ENCODE results near the gene ZNF362. TPM values are rescaled to one million over a fixed set of nuclear protein-coding genes. Genes with fewer than 3 reads are reported as not detected.

The ZNF362 gene
- total RNA-seq (20.2 TPM), polyA plus RNA-seq (10 to 100 TPM; 12.2 to 21.7 (median 14.0) TPM)

- peaks cover 11% of the 10 kb centered on the region for H3K36me3 Mint-ChIP-seq
- H3K27me3 ChIP-seq (ENCODE audit: control insufficient read depth, insufficient read depth, low read length), result no peaks in the 10 kb centered on the region
- H3K4me3 ChIP-seq (ENCODE audit: low read depth, low read length), result peak within 1 kb of the TSS; percentile 85
- peak within 1 kb of the TSS; percentile 97 to 99 (median 98) for H3K4me3 Mint-ChIP-seq
- peak; percentile 50 to 79 (median 70) for DNase-seq
- peaks cover 0 to 47% (median 34%) of the 10 kb centered on the region in 4 donors for H3K4me1 Mint-ChIP-seq
- peak within 1 kb of the TSS; percentile 94 to 97 (median 97) for H3K27ac Mint-ChIP-seq
- ATAC-seq (ENCODE audit: low read depth in 2 of 2), result peak; percentile 79 to 83
- no peaks in the 10 kb centered on the region for H3K9me3 Mint-ChIP-seq
- H3K27ac ChIP-seq (ENCODE audit: insufficient read depth, low read length, poor library complexity, severe bottlenecking), result peak within 1 kb of the TSS; percentile 51
- H3K36me3 ChIP-seq (ENCODE audit: control insufficient read depth, insufficient read depth, low read length), result no peaks in the 10 kb centered on the region
- peaks cover 4% of the 10 kb centered on the region for H3K27me3 Mint-ChIP-seq
- peaks cover 22% of the 10 kb centered on the region for H3K4me1 ChIP-seq (ENCODE audit: control insufficient read depth, insufficient read depth, low read length, poor library complexity, severe bottlenecking)
- no peaks in the 10 kb centered on the region for H3K9me3 ChIP-seq (ENCODE audit: control insufficient read depth in 2 of 2, low read length in 2 of 2)
Observed at GRCh38 chr1:33256471-33257206, at the start of gene ZNF362. Gene ZNF362 (plus strand): TSS chr1:33256492. CDS start chr1:33270575, 14,083 bp downstream.

GRCh38 chr1:33211972-33212371, 44.3 kb upstream of the ZNF362 start:
- Mint-ChIP-seq H3K4me3 (no peak overlapping the region), H3K9me3 (peaks cover 0 to 5% (median 0%) of the 10 kb centered on the region in 7 donors), H3K27ac (no peak overlapping the region), H3K4me1 (no peaks in the 10 kb centered on the region), H3K27me3 (peaks cover 34% of the 10 kb centered on the region), H3K36me3 (no peaks in the 10 kb centered on the region)
- H3K4me3 ChIP-seq (ENCODE audit: low read depth, low read length), result no peak overlapping the region
- no peaks in the 10 kb centered on the region for H3K36me3 ChIP-seq (ENCODE audit: control insufficient read depth, insufficient read depth, low read length)
- ATAC-seq (ENCODE audit: low read depth in 2 of 2) (no peak), DNase-seq (no peak)
- no peaks in the 10 kb centered on the region for H3K9me3 ChIP-seq (ENCODE audit: control insufficient read depth in 2 of 2, low read length in 2 of 2)
- H3K27me3 ChIP-seq (ENCODE audit: control insufficient read depth, insufficient read depth, low read length), result peaks cover 6% of the 10 kb centered on the region
- no peaks in the 10 kb centered on the region for H3K4me1 ChIP-seq (ENCODE audit: control insufficient read depth, insufficient read depth, low read length, poor library complexity, severe bottlenecking)
- H3K27ac ChIP-seq (ENCODE audit: insufficient read depth, low read length, poor library complexity, severe bottlenecking), result no peak overlapping the region

GRCh38 chr1:33219886-33220661, 36.2 kb upstream of the ZNF362 start:
- Mint-ChIP-seq H3K27me3 (peaks cover 36% of the 10 kb centered on the region), H3K27ac (no peak overlapping the region), H3K36me3 (no peaks in the 10 kb centered on the region), H3K4me3 (no peak overlapping the region), H3K9me3 (peaks cover 3 to 17% (median 10%) of the 10 kb centered on the region in 7 donors), H3K4me1 (no peaks in the 10 kb centered on the region)
- no peak overlapping the region for H3K27ac ChIP-seq (ENCODE audit: insufficient read depth, low read length, poor library complexity, severe bottlenecking)
- no peak for DNase-seq
- no peaks in the 10 kb centered on the region for H3K4me1 ChIP-seq (ENCODE audit: control insufficient read depth, insufficient read depth, low read length, poor library complexity, severe bottlenecking)
- no peak for ATAC-seq (ENCODE audit: low read depth in 2 of 2)
- H3K27me3 ChIP-seq (ENCODE audit: control insufficient read depth, insufficient read depth, low read length), result peaks cover 5% of the 10 kb centered on the region
- peaks cover 7 to 17% of the 10 kb centered on the region in 2 experiments for H3K9me3 ChIP-seq (ENCODE audit: control insufficient read depth in 2 of 2, low read length in 2 of 2)
- no peak overlapping the region for H3K4me3 ChIP-seq (ENCODE audit: low read depth, low read length)
- no peaks in the 10 kb centered on the region for H3K36me3 ChIP-seq (ENCODE audit: control insufficient read depth, insufficient read depth, low read length)

- H3K4me3 Mint-ChIP-seq, result no peak overlapping the region
- no peak overlapping the region for H3K27ac ChIP-seq (ENCODE audit: insufficient read depth, low read length, poor library complexity, severe bottlenecking)
- ATAC-seq (ENCODE audit: low read depth in 2 of 2), result no peak
Observed at GRCh38 chr1:33220676-33221384, 35.5 kb upstream of the ZNF362 start.

GRCh38 chr1:33221385-33221758, 34.9 kb upstream of the ZNF362 start:
- Mint-ChIP-seq H3K27me3 (peaks cover 36% of the 10 kb centered on the region), H3K36me3 (no peaks in the 10 kb centered on the region), H3K4me1 (no peaks in the 10 kb centered on the region), H3K27ac (no peak overlapping the region), H3K9me3 (peaks cover 3 to 17% (median 13%) of the 10 kb centered on the region in 7 donors), H3K4me3 (no peak overlapping the region)
- ATAC-seq (ENCODE audit: low read depth in 2 of 2) (no peak), DNase-seq (no peak)
- H3K4me1 ChIP-seq (ENCODE audit: control insufficient read depth, insufficient read depth, low read length, poor library complexity, severe bottlenecking), result no peaks in the 10 kb centered on the region
- no peak overlapping the region for H3K27ac ChIP-seq (ENCODE audit: insufficient read depth, low read length, poor library complexity, severe bottlenecking)
- no peak overlapping the region for H3K4me3 ChIP-seq (ENCODE audit: low read depth, low read length)
- peaks cover 7 to 20% of the 10 kb centered on the region in 2 experiments for H3K9me3 ChIP-seq (ENCODE audit: control insufficient read depth in 2 of 2, low read length in 2 of 2)
- H3K27me3 ChIP-seq (ENCODE audit: control insufficient read depth, insufficient read depth, low read length), result peaks cover 5% of the 10 kb centered on the region
- H3K36me3 ChIP-seq (ENCODE audit: control insufficient read depth, insufficient read depth, low read length), result no peaks in the 10 kb centered on the region

More at GRCh38 chr1:33220676-33221384, 35.5 kb upstream of the ZNF362 start:
- no peaks in the 10 kb centered on the region for H3K4me1 Mint-ChIP-seq
- no peak for DNase-seq
- H3K9me3 Mint-ChIP-seq, result peaks cover 3 to 17% (median 13%) of the 10 kb centered on the region in 7 donors
- Histone ChIP-seq H3K4me3 (ENCODE audit: low read depth, low read length) (no peak overlapping the region), H3K9me3 (ENCODE audit: control insufficient read depth in 2 of 2, low read length in 2 of 2) (peaks cover 7 to 20% of the 10 kb centered on the region in 2 experiments), H3K4me1 (ENCODE audit: control insufficient read depth, insufficient read depth, low read length, poor library complexity, severe bottlenecking) (no peaks in the 10 kb centered on the region), H3K27me3 (ENCODE audit: control insufficient read depth, insufficient read depth, low read length) (peaks cover 5% of the 10 kb centered on the region), H3K36me3 (ENCODE audit: control insufficient read depth, insufficient read depth, low read length) (no peaks in the 10 kb centered on the region)
- no peak overlapping the region for H3K27ac Mint-ChIP-seq
- H3K27me3 Mint-ChIP-seq, result peaks cover 36% of the 10 kb centered on the region
- H3K36me3 Mint-ChIP-seq, result no peaks in the 10 kb centered on the region

- peaks cover 5% of the 10 kb centered on the region for H3K27me3 ChIP-seq (ENCODE audit: control insufficient read depth, insufficient read depth, low read length)
- peaks cover 40% of the 10 kb centered on the region for H3K27me3 Mint-ChIP-seq
- H3K9me3 ChIP-seq (ENCODE audit: control insufficient read depth in 2 of 2, low read length in 2 of 2), result peaks cover 7 to 20% of the 10 kb centered on the region in 2 experiments
- peaks cover 3 to 17% (median 13%) of the 10 kb centered on the region in 7 donors for H3K9me3 Mint-ChIP-seq
- H3K4me1 ChIP-seq (ENCODE audit: control insufficient read depth, insufficient read depth, low read length, poor library complexity, severe bottlenecking), result no peaks in the 10 kb centered on the region
- no peak overlapping the region for H3K27ac Mint-ChIP-seq
- H3K27ac ChIP-seq (ENCODE audit: insufficient read depth, low read length, poor library complexity, severe bottlenecking), result no peak overlapping the region
- no peaks in the 10 kb centered on the region for H3K36me3 ChIP-seq (ENCODE audit: control insufficient read depth, insufficient read depth, low read length)
- H3K4me3 ChIP-seq (ENCODE audit: low read depth, low read length), result no peak overlapping the region
- H3K36me3 Mint-ChIP-seq, result no peaks in the 10 kb centered on the region
- H3K4me1 Mint-ChIP-seq, result no peaks in the 10 kb centered on the region
- ATAC-seq (ENCODE audit: low read depth in 2 of 2) (no peak), DNase-seq (no peak)
- H3K4me3 Mint-ChIP-seq, result no peak overlapping the region
Observed at GRCh38 chr1:33222381-33222780, 33.9 kb upstream of the ZNF362 start.

GRCh38 chr1:33224166-33224707, 32.1 kb upstream of the ZNF362 start:
- no peak overlapping the region for H3K27ac ChIP-seq (ENCODE audit: insufficient read depth, low read length, poor library complexity, severe bottlenecking)
- peaks cover 3% of the 10 kb centered on the region for H3K36me3 Mint-ChIP-seq
- no peaks in the 10 kb centered on the region for H3K4me1 Mint-ChIP-seq
- no peak overlapping the region for H3K4me3 Mint-ChIP-seq
- peaks cover 7 to 20% of the 10 kb centered on the region in 2 experiments for H3K9me3 ChIP-seq (ENCODE audit: control insufficient read depth in 2 of 2, low read length in 2 of 2)
- ATAC-seq (ENCODE audit: low read depth in 2 of 2) (no peak), DNase-seq (no peak)
- peaks cover 9% of the 10 kb centered on the region for H3K27me3 ChIP-seq (ENCODE audit: control insufficient read depth, insufficient read depth, low read length)
- H3K9me3 Mint-ChIP-seq, result peaks cover 3 to 17% (median 14%) of the 10 kb centered on the region in 7 donors
- no peaks in the 10 kb centered on the region for H3K36me3 ChIP-seq (ENCODE audit: control insufficient read depth, insufficient read depth, low read length)
- peaks cover 41% of the 10 kb centered on the region for H3K27me3 Mint-ChIP-seq
- H3K4me3 ChIP-seq (ENCODE audit: low read depth, low read length), result no peak overlapping the region
- no peak overlapping the region for H3K27ac Mint-ChIP-seq
- no peaks in the 10 kb centered on the region for H3K4me1 ChIP-seq (ENCODE audit: control insufficient read depth, insufficient read depth, low read length, poor library complexity, severe bottlenecking)

All from CD4-positive, CD25-positive, alpha-beta regulatory T cell (primary cell).